HG03025 (cell line): ENCODE results near the gene SELENOM.

Experiments used
- ATAC-seq: cut with Tn5 transposase; IDR thresholded peaks from one replicate; pipeline ENCODE4 v1.9.1; 2021; ENCODE audit warnings: mild to moderate bottlenecking, moderate library complexity; ENCODE audit not compliant: unreplicated experiment, low FRiP score

The SELENOM gene

GRCh38 chr22:31107178-31107893, at the start of gene SELENOM:
SELENOM (minus strand) TSS chr22:31107568; CDS start chr22:31107505, 63 bp downstream.
- ATAC-seq = peak; percentile 75

- no peak for ATAC-seq
These were observed 48.1 kb upstream of the SELENOM start for GRCh38 chr22:31155422-31155821.

GRCh38 chr22:31154975-31155374, 47.6 kb upstream of the SELENOM start:
- ATAC-seq = no peak

DNA sequence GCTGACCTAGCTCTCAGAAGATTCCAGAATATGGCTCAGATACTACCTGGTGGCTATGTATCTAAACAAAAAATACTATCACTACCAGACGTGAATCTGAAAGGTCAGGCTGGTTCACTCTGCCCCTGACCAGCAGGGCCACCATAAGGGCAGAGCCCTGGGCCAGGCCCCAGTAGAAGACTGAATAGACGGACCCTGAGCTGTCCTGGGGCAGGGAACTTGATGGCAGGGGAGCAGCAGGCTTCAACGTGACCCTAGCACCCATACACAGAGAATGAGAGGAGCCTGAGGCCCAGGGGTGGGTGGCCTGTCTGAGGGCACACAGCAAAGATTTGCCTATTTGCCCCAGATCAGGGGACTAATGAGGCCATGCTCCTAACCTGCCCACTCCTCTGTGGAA, 46.0 kb upstream of the SELENOM start:
- ATAC-seq = no peak

GRCh38 chr22:31151872-31152271, 44.5 kb upstream of the SELENOM start:
- ATAC-seq = no peak

DNA sequence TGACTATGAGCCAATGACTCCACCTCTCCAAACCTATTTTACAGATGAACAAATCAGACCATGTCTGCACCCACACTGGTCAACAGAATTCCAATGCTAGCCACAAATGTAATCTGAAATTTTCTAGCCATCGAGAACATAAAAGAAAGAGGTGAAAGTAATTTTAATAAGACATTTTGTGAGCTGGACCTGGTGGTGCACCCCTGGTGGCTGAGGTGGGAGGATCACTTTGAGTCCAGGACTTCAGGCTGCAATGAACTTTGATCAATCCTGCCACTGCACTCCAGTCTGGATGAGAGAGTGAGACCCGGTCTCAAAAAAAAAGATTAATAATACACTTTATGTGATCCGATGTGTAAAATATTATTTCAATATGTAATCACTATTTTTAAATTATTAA, 43.2 kb upstream of the SELENOM start:
- ATAC-seq = no peak

- ATAC-seq = no peak
These were observed 41.7 kb upstream of the SELENOM start for GRCh38 chr22:31148953-31149627.

- no peak for ATAC-seq
These were observed 41.1 kb upstream of the SELENOM start for GRCh38 chr22:31148488-31148887.

GRCh38 chr22:31144223-31144622, 36.9 kb upstream of the SELENOM start:
- ATAC-seq = no peak

DNA sequence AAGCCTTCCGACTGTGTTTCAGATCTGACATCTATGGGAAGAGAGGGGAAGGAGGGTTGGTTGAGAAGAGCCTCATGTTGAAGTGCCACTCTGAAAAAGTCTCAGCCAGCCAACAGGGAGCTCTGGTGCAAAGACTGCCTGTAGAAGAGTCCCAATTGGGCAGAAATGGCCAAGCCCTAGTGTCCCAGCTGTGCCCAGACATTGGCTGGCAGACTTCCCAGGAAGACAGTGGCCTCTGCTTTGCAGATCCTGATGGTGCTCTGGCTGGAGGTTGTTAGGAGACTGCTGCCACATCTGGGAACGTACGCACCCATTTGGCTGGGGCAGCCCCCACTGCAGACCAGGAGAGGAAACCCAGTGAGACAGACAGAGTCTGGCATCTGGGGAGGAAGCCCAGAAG, 36.2 kb upstream of the SELENOM start:
- no peak for ATAC-seq

DNA sequence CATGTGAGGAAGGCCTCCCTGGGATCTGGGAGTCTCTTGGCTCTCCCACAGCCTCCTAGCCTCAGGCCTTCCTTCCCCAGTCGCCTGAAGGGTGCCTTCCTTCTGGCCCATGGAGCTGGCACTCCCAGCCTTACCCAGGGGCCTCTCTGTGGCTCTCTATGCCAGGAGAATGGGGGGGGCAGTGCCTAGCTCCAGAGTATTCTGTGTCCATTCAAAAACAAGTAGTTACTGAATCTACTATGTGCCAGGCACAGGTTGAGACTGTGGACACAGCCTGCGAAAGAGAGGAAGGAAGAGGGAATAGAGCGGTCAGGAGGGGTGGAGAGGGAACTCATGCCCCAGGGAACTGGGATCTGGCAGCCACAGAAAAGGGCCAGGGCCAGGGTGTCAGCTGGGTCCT, 35.7 kb upstream of the SELENOM start:
- ATAC-seq = no peak

GRCh38 chr22:31142285-31142684, 34.9 kb upstream of the SELENOM start:
- ATAC-seq = no peak

GRCh38 chr22:31141551-31141950, 34.2 kb upstream of the SELENOM start:
- ATAC-seq = no peak

DNA sequence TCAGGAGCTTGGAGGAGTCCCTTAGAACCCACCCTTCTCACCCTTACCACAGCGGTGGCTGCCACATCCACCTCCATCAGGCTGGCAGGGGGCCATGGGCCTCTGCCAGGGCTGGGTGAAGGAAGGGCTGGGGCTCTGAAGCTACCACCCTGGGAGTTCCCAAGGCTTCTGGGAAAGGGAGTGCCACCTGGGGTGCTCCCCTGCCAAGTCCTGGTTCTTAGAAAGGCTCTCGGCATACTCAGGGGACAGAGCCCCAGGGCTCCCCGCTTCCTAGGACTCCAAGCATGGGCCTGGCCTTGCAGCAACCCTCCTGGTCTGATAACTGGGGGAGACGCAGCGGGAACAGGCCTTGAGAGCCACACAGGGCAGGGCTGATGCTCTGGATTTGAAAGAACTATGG, 33.4 kb upstream of the SELENOM start:
- ATAC-seq = no peak

DNA sequence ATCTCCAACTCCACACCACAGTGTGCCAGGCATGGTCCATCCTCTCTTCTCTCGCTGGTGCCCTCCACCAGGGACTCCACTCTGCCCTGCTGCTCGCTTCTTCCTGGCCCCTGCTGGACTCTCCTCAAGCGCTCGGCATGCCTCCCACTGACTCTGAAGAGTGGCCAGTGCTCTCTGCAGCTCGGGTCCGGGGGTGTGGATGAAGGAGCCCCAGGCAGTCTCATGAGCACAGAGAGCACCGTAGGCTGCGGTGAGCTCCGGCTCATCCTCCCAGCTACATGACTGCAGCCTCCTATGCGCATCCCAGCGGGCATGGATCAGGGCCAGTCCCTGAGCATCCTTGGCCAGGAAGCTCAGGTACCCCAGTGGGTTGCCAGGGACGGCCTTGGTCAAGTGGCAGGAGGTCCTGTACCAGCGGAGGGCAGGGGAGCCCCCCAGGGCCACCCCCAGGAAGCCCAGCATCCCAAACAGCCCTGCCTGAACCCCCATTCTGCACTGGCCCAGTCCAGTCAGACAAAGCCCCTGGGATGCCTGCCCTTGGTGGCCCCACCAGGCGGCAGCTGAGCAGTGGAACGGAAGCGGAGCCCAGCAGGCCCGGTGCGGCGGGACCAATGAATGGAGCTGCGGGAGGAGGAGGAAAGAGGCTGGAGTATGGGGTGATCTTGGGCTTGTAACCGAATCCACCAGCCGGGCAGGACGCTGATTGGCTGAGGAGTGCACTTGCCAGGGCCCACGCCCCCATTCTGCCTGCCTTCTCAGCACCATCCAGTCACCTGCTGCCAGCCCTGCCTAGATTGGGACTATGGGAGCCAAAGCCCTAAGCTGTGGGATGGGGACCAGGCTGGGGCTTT, 32.7 kb upstream of the SELENOM start, which contains the start of gene PLA2G3:
TSS of gene PLA2G3 (minus strand) at position 643 of the 851 bp plus-strand sequence. CDS start at position 489, 154 bp downstream.
- ATAC-seq = no peak

- ATAC-seq = no peak
These were observed 31.7 kb upstream of the SELENOM start for GRCh38 chr22:31139066-31139465.

DNA sequence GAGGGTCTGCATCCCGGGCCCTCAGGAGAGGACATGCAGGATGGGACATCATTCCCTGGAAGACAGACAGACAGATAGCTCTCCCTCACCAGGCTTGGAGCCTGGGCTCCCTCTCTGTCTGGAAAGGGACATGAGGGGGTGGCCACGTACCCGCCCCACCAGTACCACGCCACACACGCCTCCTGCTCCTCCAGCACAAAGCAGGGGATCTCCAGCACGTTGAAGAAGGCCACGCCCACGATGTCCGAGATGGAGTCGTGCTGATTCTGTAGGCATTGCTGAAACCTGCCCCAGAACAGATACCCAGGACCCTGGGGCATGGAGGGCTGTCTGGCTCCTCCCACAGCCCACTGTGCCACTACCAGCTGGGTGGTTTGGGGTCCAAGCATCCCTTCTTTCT, 30.8 kb upstream of the SELENOM start:
- no peak for ATAC-seq

DNA sequence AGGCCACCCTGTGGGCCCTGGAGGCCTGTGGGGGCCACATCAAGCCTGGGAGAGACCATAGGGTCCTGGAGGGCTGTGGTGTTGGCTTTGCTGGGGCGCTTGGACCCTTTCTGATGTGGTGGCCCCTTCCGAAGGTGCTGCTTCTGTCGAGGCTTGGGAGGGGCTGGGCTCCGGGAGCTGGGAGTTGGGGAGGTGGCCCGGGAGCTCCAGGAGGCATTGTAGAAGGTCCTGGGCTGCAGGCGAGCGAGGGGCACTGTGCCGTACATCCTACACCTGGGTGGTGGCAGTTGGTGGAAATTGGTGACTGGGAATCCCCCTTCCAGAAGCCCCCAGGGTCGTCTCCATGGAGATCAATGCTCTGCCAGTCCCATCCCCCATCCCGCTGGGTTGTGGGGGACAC, 30.4 kb upstream of the SELENOM start:
- ATAC-seq = no peak

DNA sequence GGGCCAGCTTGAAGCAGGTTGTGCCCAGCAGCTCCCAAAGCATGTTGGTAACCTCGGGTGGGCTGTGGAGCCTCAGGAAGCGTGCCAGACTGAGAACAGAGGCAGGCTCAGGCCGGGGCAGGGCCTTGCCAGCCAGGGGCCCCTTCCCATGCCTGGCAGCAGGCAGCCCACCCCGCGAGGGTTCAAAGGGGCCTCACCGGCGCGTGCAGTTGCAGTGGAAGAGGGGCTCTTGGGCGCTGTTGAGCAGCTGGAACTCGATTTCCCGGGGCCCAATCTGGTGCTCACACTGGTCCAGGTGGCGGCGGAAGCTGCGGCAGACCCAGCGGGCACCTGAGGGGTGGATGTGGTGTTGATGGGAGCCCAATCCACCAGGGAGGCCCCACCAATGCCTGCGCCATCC, 29.3 kb upstream of the SELENOM start:
- ATAC-seq = no peak

- ATAC-seq = no peak
These were observed 28.8 kb upstream of the SELENOM start for GRCh38 chr22:31136155-31136554.

- no peak for ATAC-seq
These were observed 28.3 kb upstream of the SELENOM start for GRCh38 chr22:31135706-31136105.
